ENCODE results near the gene LRMDA. TPM values are rescaled to one million over a fixed set of nuclear protein-coding genes. Genes with fewer than 3 reads are reported as not detected.

LRMDA gene
- polyA plus RNA-seq, 1 donor (not counting 4 experiments of a cell fraction or from before 2014, with no cell fraction given), result not detected

DNA sequence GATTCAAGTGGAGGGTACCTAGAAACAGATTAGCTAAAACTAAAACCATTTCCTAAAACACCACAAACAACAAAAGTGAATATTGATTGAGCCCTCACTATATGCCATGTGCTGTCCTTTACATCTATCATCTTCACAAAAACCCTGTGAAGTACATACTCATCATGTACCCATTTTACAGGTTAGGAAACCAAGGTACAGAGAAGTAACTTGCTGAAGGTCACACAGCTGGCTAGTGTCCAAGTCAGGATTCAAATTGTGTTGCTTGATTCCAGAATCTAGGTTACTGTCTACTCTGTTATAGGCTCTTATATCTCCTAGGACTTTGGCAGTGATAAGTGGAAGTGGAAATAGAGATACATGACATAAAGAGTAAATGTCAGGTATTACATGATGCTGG lies 463.8 kb downstream of the LRMDA start:
- no peaks in the 10 kb centered on the region for H4K20me1 ChIP-seq (ENCODE audit: control insufficient read depth, extremely low read depth, insufficient read depth, low read length)
- H3K27ac ChIP-seq (ENCODE audit: control insufficient read depth, insufficient read depth, low read length), result no peak overlapping the region
- dilution Hi-C loops (cut with MboI; ENCODE audit: extremely low pct_ligation_motif_present, low sequenced_read_pairs), result no loop called here
- no peak overlapping the region for H3K9ac ChIP-seq (ENCODE audit: control insufficient read depth, extremely low read depth, insufficient read depth, low read length)
- no peaks in the 10 kb centered on the region for H3K9me3 ChIP-seq (ENCODE audit: control insufficient read depth, low read depth, low read length)
- no peak overlapping the region for H3K4me3 ChIP-seq (ENCODE audit: control insufficient read depth in 2 of 3, extremely low read depth in 1 of 3, insufficient read depth in 2 of 3, low read depth in 1 of 3, low read length in 3 of 3)
- no peaks in the 10 kb centered on the region for H3K79me2 ChIP-seq (ENCODE audit: control insufficient read depth, insufficient read depth, low read length)
- H3K9me1 ChIP-seq (ENCODE audit: control insufficient read depth, extremely low read depth, insufficient read depth, low read length), result no peaks in the 10 kb centered on the region
- no peaks in the 10 kb centered on the region for H3K27me3 ChIP-seq (ENCODE audit: control insufficient read depth, extremely low read depth, insufficient read depth, low read length)
- DNase-seq (ENCODE audit: low read depth, low spot score) (no peak), FAIRE-seq (no peak)
- no peak overlapping the region for H3K4me2 ChIP-seq (ENCODE audit: control insufficient read depth, extremely low read depth, insufficient read depth, low read depth, low read length)
- H2AFZ ChIP-seq (ENCODE audit: control insufficient read depth, low read length), result no peak overlapping the region
- no peaks in the 10 kb centered on the region for H3K36me3 ChIP-seq (ENCODE audit: control insufficient read depth in 2 of 2, extremely low read depth in 1 of 2, insufficient read depth in 2 of 2, low read length in 2 of 2)
- TF ChIP-seq, protein P1, sequence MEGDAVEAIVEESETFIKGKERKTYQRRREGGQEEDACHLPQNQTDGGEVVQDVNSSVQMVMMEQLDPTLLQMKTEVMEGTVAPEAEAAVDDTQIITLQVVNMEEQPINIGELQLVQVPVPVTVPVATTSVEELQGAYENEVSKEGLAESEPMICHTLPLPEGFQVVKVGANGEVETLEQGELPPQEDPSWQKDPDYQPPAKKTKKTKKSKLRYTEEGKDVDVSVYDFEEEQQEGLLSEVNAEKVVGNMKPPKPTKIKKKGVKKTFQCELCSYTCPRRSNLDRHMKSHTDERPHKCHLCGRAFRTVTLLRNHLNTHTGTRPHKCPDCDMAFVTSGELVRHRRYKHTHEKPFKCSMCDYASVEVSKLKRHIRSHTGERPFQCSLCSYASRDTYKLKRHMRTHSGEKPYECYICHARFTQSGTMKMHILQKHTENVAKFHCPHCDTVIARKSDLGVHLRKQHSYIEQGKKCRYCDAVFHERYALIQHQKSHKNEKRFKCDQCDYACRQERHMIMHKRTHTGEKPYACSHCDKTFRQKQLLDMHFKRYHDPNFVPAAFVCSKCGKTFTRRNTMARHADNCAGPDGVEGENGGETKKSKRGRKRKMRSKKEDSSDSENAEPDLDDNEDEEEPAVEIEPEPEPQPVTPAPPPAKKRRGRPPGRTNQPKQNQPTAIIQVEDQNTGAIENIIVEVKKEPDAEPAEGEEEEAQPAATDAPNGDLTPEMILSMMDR (optimal IDR thresholded peaks at IDR 0.05 in 1 of 3, IDR thresholded peaks at IDR 0.05 in 1 of 3, conservative IDR thresholded peaks at IDR 0.05 in 1 of 3; ENCODE audit: extremely low read depth in 1 of 3, insufficient read depth in 2 of 3, low read length in 3 of 3), result no peak
- no peak for TF ChIP-seq EZH2 (IDR thresholded peaks at IDR 0.05; ENCODE audit: low read length)
- no peaks in the 10 kb centered on the region for H3K4me1 ChIP-seq (ENCODE audit: control insufficient read depth, extremely low read depth, insufficient read depth, low read length)

DNA sequence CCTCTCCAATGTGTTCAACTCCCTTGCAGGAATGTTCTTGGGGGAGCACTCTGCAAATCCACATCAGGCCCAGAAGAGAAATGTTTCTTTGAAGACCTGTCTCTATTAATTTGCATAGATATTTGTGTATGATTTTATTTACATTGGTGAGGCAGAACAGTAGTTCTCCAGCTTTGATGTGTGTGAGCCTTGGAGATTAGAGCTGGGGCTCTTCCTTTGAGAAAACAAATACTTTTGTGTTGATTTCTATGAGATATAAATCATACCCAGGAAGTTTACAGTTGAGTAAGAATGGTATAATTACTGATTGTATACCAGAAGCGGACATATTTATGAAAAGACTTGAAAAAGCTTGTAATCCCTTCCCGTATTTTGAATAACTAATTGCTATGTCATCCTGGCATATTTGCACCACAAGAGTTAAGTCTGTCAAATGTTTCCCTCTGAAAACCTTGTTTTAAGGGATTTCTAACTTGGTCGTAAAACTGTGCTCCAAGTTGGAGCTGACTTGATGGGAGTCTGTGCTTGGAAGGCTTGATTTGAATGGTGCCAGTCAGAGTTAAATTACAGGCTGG lies 468.5 kb downstream of the LRMDA start:
- Histone ChIP-seq H3K4me3 (ENCODE audit: control insufficient read depth in 2 of 3, extremely low read depth in 1 of 3, insufficient read depth in 2 of 3, low read depth in 1 of 3, low read length in 3 of 3) (no peak overlapping the region), H3K9me1 (ENCODE audit: control insufficient read depth, extremely low read depth, insufficient read depth, low read length) (no peaks in the 10 kb centered on the region), H3K27ac (ENCODE audit: control insufficient read depth, insufficient read depth, low read length) (no peak overlapping the region), H3K27me3 (ENCODE audit: control insufficient read depth, extremely low read depth, insufficient read depth, low read length) (peaks cover 4% of the 10 kb centered on the region), H3K4me2 (ENCODE audit: control insufficient read depth, extremely low read depth, insufficient read depth, low read depth, low read length) (no peak overlapping the region), H3K4me1 (ENCODE audit: control insufficient read depth, extremely low read depth, insufficient read depth, low read length) (no peaks in the 10 kb centered on the region), H2AFZ (ENCODE audit: control insufficient read depth, low read length) (no peak overlapping the region), H4K20me1 (ENCODE audit: control insufficient read depth, extremely low read depth, insufficient read depth, low read length) (no peaks in the 10 kb centered on the region), H3K9me3 (ENCODE audit: control insufficient read depth, low read depth, low read length) (no peaks in the 10 kb centered on the region), H3K79me2 (ENCODE audit: control insufficient read depth, insufficient read depth, low read length) (no peaks in the 10 kb centered on the region), H3K36me3 (ENCODE audit: control insufficient read depth in 2 of 2, extremely low read depth in 1 of 2, insufficient read depth in 2 of 2, low read length in 2 of 2) (no peaks in the 10 kb centered on the region), H3K9ac (ENCODE audit: control insufficient read depth, extremely low read depth, insufficient read depth, low read length) (no peak overlapping the region)
- FAIRE-seq, result no peak
- DNase-seq (ENCODE audit: low read depth, low spot score), result no peak
- dilution Hi-C loops (cut with MboI; ENCODE audit: extremely low pct_ligation_motif_present, low sequenced_read_pairs), result no loop called here
- no peak for TF ChIP-seq EZH2 (IDR thresholded peaks at IDR 0.05; ENCODE audit: low read length)
- TF ChIP-seq, protein P1 (optimal IDR thresholded peaks at IDR 0.05 in 1 of 3, IDR thresholded peaks at IDR 0.05 in 1 of 3, conservative IDR thresholded peaks at IDR 0.05 in 1 of 3; ENCODE audit: extremely low read depth in 1 of 3, insufficient read depth in 2 of 3, low read length in 3 of 3), result no peak

All from keratinocyte (primary cell).